ENCODE results near the gene LHX1.

GRCh38 chr17:36935671-36936454, 1.4 kb upstream of the LHX1 start:
- no peak for TF ChIP-seq CTCF (conservative IDR thresholded peaks at IDR 0.05; ENCODE audit: low read length)
- no peak for TF ChIP-seq EZH2phosphoT487 (IDR thresholded peaks at IDR 0.05; ENCODE audit: borderline replicate concordance)

All from Loucy (cell line).